Effector CD8-positive, alpha-beta T cell (primary cell): ENCODE data around the gene LRRC8C.

Experiments
- DNase-seq: peaks from one replicate; lab custom pipeline; 2025; lab: John Stamatoyannopoulos, UW

The LRRC8C gene

DNA sequence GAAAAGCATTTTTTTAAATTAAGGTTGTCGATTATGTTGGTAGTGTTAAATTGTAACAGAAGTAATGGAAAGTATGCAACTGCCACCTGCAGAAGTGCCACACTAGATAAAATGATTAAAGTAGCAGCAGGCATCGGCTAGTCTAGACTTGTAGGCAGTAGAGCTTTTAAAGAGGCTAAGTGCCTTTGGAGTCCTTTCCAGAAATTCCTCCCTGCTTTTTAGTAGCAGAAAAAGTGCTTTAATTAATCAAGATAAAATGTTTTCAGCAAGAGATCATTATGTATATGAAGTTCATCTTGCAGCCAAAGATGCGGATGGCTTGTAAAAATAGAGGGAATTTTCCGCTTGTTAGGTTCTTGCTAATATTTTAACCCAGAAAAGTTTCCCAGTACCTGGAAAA lies 100.8 kb downstream of the LRRC8C start:
- DNase-seq, result no peak

DNA sequence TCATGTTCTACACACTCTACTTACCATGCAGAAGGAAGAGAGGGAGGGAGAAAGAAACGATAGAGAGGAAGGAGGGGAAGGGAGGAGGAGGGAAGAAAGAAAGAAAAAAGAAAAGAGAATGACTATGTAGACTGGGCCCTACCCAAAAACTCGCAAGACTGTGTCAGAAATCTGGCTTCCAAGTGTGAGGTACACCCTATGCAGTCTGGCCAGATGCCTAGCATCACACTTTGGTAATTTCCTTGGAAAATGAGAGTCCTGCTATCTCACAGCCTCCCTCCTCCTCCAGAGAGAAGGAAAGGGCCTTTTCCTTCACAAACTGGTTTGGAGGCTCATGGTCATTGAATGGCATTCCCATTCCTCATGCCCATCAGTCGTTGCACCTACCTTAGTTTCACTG lies 101.5 kb downstream of the LRRC8C start:
- DNase-seq, result no peak

DNA sequence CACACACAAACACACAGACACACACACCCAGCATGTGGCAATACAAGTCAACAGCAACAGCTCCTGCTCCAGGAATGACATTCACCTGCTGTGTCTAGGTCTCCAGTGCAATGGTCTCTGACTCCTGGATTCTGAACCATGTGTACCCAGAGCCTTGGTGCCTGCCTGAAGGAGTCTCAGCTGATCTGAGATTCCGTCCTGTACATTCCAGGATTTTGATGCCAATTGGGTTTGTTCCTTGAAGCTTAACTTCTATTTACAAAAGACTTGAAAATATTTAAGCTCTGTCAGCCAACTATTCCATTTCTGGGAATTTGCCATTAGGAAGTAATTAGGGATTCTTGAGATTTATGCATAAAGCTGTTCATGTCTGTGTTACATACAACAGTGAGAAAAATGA lies 102.6 kb downstream of the LRRC8C start:
- DNase-seq, result no peak

DNA sequence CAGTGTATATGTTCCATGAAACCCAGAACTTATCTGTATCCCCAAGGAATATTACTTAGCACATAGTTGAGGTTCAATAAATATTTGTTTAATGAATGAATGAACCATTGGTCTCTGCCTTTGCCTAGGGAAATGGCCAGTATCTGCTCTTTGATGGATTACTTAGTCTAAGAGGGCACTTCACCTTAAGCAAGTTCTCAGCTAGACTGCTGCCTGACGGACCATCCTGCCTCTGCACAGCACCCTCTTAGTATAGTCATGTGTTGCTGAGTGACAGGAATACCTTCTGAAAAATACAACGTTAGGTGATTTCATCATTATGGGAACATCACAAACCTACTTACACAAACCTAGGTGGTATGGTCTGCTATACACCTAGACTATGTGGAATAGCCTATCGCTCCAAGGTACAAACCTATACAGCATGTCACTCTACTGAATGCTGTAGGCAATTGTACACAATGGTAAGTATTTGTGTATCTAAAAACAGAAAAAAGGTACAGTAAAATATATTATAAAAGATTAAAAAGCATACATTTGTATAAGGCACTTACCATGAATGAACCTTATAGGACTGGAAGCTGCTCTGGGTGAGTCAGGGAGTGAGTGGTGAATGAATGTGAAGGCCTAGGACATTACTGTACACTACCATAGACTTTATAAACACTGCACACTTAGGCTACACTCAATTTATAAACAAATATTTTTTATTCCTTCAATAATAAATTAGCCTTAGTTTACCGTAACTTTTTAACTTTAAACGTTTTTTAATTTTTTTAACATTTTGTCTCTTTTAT lies 104.2 kb downstream of the LRRC8C start:
- DNase-seq, result no peak

DNA sequence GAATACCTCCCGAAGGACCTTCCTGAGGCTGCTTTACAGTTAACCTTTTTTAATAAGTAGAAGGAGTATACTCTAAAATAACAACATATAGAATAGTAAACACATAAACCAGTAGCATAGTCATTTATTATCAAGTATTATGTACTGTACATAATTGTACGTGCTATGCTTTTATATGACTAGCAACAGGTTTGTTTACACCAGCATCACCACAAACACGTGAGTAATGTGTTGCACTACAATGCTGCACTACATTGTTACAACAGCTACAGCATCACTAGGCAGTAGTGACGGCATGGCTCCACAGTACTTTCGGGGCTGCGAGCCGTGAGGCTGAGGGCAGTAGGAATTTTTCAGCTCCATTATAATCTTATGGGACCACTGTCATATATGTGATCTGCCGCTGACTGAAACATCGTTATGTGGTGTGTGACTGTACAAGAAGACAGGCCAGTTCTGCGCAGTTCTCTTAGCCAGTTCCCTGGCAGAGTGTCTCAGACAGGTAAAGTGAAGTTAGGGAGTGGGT lies 105.1 kb downstream of the LRRC8C start:
- no peak for DNase-seq

DNA sequence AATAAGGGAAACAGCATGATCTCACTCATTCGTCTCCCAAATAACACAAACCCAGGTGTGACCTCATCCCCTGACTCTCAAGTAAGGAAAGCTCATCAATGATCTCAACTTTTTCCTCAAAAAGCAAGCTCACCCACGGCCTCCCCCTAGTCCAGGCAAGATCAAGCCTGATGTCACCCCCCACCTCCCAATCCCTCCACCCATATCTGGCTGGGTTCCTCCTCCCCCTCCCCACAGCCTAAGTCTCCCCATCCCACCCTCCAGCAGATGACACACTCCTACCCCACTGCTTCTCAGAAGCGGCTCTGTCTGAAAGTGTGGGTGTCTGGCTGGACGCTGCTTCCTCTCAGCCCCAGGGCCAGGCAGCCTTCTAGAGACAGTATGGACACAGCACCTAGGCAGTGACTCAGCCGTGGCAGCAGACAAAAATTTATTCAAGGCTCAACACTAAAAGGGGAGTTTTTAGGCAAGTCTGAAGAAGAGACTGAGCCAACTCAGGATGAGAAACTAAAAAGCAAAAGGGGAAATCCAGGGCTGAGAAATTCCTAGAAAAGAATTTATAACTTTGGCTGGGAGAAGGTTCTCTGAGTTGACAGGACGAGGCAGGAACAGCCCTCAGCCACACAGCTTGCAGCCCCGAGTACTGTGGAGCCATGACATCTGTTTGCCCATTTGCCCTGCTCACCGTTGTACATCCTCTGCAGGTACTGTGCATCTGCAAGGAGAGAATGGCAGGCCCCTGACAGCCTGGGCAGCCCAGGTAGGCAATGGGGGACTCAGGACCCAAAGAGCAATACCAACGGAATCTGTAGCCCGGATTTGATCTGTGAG lies 106.3 kb downstream of the LRRC8C start:
- DNase-seq, result no peak

DNA sequence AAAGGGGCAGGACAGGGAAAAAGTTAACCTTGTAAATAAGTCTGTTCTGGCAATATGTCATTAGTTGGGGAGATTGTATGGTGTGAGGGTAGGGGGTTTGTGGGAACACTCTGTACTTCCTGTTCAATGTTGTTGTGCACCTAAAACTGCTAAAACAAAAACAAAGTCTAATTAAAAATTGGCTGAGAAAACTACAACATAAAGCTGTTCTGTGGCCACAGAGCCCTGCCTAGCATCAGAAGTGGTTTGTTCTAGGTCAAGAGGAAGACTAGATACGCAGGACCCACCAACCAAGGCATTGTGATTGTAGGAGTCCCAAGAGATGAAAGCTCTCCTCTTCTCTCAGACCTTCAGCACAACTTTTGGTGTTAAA lies 106.9 kb downstream of the LRRC8C start:
- no peak for DNase-seq

DNA sequence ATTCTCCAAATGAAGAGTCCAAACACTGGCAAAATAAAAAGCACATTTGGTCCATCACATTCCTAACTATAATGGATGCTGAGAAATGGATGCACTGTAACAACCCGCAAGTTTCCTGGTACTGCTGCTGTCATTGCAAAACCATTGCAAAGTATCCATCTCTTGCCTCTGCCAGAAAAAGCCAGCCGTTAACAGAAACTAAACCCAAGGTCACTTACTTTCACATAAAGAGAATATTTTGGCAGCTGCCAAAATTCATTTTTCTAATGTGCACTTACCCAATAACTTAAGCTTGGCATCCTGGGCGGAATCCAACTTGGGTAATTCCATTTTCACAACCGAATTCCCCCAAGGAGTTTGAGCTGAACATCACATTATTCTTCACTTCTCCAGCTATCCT lies 110.9 kb downstream of the LRRC8C start:
- no peak for DNase-seq

DNA sequence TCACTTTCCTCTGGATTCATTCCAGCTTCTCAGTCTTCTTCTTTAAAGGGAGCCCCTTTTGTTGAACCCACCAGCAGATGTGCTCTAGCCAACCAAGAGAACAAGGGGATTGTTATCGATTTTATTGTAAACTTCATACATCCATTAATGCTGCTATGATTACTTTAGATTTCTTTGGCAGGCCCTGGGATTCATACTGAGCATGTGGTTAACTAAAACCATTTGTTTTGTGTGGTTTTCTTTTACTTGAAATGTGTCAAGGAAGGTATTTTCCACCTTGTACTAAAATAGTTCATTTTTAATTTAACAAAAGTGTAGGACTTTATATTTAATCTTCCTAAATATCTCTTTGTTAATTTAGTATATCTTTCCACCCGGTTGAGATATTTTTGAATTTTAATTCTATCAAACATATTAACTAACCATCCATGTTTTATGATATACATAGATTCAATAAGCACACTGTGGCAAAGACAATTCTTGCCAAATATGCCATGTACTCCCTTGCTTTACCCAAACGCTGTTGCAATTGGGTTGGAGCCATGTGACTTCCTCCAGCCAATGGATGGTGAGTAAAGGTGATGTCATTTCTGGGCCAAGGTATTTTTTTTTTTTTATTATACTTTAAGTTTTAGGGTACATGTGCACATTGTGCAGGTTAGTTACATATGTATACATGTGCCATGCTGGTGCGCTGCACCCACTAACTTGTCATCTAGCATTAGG lies 113.7 kb downstream of the LRRC8C start:
- no peak for DNase-seq

DNA sequence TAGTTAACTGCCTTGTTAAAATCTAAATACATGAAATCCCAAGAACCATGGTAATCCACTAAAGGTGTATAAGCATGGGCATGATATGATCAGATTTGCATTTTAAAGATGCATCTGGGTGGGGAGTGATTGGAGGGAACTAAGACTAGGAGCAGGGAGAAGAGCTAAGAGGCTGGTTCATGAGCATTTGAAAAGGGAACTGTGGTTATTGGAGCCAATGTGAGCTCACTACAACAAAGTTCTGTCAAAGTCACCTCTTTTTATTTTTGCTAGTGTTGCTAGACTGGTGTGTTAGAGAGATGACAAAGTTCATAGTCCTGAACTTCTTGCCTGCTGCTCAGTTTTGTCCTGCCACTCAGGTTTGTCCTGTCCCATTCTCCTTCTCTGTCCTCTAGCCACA lies 120.8 kb downstream of the LRRC8C start:
- no peak for DNase-seq

DNA sequence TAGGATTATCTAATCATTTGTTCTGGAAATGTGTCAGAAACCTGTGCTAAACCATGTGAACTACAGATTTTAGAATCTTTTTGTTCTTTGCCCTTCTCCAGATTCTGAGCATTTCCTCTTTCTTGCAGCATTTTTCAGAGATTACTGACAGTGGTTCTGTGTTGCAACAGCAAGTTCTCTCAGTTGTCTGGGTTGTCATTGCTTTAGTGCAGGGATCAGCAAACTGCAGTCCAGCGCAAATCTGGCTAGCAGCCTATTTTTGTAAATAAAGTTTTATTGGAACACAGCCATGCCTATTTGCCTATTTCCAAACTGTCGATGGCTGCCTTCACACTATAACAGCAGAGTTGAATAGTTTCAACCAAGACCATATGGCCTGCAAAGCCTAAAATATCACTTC lies 121.6 kb downstream of the LRRC8C start:
- no peak for DNase-seq

DNA sequence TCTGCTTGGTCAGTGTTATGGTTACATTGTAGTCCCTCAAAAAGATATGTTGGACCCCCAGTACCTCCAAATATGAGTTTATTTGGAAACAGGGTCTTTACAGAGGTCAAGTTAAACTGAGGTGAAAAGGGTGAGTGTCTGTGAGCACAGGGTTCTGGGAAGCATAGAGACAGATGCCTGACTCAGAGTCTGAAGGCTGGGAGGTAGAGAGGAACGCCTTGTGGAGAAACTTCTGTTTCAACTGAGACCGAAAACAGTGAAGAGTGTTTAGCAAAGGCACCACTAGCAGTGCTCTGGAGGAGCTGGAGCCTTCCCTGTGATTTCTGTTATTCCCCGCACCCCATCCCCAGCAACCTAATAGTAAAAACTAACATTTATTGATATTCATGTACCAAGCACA lies 122.7 kb downstream of the LRRC8C start:
- DNase-seq, result no peak

DNA sequence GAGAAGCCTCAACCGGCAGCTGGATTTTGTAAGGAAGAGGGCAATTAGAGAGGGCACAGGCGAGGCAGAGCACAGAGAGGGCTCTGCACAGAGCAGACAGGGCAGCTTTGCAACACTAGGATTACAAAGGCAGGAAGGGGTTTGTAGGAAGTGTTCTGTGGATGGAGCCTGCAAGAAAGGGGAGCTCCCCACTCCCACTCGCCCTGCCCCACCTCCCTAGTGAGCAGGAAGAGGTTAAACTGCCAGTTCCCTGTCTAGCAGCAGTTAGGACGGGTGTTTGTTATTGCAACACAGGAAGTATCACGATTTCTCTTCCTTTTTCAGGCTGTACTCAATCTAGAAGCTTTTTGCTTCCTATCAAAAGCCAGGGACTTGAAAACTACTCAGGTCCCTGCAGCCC lies 124.6 kb downstream of the LRRC8C start:
- DNase-seq, result no peak

DNA sequence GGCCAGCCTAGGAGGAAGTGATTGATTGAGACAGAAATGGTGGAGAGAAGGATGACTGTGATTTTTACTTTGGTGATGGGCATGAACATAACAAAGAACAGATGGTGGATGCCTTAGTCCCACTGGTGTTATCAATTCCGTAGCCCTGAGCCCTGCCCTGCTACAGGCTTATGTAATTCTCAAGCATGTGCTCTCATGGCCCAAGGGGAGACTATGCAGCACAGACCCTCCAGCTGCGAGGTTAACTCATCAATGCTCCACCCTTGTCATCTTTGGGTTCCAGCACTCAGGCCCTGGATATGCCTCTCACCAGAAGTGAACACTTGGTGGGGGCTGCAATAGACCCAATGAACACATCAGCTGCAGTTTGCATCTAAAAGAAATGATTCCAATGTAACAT lies 125.2 kb downstream of the LRRC8C start:
- DNase-seq, result no peak

DNA sequence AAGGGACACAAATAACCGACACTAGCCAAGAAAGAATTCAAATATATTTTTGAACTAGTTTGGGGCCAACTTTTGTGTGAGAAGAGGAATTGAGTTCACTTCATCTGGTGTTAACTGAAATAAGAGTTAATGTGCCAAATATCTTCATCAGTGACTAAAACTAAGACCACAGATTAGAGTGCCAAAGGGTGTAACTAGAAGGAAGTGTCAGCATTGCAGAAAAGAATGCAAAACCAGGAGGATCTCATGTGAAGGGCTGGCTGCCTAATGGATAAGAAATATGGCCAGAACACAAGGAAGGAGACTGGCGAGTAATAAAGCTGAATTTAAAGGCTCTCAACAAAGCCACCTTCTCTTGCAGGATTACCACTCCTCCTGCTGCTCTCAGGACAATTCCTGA lies 126.1 kb downstream of the LRRC8C start:
- DNase-seq, result no peak

DNA sequence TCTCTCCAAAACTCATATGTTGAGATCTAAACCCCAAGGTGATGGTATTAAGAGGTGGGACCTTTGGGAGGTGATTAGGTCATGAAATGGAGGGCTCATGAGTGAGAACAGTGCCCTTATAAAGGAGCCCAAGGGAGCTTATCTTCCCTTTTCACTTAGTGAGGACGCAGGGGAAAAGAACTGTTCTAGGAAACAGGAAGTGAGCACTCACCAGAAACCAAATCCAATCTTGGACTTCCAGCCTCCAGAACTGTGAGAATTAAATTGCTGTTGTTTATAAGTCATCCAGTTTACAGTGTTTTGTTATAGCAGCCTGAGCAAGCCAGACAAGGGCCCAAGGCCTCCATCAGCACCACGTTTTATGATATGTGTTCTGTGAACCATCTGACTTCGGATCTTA lies 127.6 kb downstream of the LRRC8C start:
- no peak for DNase-seq

DNA sequence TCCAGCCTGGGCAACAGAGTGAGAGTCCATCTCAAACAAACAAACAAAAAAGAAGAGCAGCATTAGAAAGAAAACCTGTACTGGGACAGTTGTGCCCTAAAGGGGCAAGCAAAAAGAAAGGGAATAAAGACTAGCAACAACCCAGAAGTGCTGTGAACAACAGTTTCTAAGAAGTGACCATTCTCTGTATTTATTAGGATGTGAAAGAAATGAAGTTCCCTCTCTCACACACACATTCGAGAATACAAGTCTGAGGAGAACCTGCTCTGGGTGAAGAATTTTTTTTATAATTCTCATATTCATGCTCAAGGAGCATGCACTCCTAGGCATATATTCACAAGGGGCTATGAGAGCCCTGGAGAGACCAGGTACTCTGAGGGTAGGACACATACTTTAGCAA lies 128.4 kb downstream of the LRRC8C start:
- no peak for DNase-seq

DNA sequence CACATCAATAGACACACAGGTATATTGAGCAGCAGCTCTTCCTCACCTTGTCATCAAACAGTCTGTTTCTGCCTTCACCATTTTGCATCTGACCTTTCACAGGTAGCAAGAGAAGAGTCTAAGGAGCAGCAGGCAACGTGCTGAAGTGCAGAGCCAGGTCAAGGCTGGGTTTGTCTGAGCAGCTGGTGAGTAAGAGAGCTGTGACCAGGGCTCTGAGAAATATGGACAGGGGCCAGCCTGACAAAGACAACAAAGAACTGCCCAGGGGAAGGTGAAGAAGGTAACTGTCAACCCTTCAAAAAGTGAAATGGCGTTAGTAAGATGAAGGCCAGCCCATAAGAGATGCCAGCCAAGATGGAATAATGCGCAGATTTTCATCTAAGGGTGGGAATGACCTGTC lies 129.0 kb downstream of the LRRC8C start:
- no peak for DNase-seq

DNA sequence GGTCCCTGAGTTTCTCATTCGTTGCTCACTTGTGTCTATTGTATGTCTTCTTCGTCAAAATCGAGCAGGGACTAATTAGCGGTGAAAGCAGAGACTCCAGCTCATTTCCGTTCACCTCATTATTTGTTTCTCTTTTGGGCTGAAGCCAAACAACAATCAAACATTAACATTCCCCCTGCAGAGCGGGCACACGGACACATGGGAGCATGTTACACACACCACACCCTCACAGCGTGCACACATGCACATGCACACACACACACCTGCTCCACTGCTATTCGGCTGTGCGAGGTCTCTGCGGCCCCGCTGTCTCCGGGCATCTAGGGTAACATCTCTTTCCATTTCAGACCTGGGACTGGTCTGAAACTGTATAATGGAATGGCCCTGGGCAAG lies 129.5 kb downstream of the LRRC8C start:
- DNase-seq, result no peak

DNA sequence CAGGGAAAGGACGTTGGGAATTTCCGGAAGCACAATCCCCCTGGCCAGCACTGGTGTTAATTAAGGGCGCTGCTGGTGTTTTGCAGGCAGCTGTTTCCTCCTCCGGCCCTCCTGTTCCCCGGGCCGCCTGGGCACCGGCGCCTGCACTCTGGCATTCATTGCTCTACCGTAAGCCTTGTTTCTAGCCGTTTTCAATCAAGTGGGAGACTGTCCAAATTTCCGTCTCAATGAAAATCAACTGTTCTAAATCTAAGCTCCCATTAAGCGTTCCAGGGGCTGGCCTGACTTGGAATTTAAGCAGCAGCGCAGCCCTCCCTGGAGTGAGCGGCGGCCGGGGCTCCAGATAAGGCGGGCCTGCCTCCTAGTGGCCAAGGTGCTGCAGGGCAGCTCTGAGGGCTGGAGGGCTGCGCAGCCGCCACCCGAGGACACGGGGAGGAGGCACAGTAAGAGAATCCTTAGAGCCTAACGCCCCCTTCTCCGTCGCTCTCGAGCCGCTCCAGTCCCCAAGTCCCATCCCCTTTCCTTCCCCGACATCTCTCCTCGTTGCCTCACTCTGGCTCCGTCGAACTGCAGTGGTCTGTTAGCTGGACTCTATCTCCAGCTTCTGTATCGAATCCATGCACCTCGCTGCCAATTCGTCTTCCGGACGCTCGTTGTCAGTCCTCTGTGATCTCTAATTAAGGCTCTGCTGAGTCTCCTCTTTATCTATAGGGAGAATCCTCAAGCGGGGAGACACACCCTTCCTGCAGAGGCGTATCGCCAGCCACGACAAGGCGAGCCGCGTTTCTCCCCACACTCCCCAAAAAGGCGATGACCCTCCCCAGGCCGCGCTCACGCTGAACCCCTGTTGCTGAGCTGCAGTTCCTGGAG lies 130.1 kb downstream of the LRRC8C start:
- peak; percentile 73 for DNase-seq

DNA sequence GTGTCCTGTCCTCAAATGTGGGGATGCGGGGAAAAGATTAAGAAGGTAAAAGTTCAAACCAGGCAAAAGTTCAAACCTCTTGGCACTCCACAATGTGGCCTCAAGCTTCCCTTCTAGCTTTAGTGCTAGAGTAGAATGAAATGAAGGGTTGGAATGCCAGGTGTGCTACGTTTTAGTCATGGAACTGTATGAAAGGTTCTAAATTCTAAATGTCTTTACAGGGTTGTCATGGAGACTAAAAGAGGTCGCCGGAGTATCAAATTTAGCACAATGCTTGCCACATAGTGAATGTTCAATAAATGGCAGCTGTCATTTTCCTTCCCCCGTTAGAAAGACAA lies 130.7 kb downstream of the LRRC8C start:
- no peak for DNase-seq

DNA sequence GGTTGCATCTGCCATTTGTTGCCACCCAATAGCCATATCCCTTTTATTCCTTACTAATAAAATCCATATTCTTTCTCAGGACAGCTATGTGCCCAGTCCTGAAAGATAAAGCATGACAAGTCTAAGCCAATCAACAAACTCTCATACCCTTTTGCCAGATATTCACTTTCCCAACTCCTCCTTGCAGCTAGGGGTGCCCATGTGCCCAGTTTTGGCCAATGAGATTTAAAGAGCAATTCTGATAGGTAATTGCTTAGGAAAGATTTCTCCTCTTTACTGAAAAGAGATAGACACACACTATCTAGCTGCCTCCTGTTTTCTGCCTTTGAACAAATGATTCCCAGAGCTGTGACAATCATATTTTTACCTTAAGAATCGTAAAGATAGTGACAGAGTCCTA lies 132.9 kb downstream of the LRRC8C start:
- DNase-seq, result no peak
